ENCODE measurements around the gene KRTAP10-6.
"Not testable (repeated sequence)": the region's sequence is repeated elsewhere in the genome, so short reads cannot be mapped to it uniquely, and the experiment has no call there.

KRTAP10-6 gene

DNA sequence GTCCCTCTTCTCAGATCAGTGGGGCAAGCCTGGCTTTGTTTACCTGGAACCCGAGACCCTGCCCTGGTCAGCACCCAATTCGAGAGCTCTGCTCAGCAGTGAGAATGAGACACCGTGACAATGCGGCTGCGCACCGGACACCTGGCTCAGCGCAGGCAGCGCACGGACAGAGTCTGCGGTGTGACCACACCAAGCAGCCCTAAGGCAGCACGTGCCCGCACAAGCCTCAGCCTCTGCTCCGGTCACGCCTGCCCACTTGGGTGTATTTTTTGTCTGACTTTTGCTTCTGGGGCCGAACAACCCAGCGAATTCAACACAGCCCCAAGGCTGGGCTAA, 24.3 kb upstream of the KRTAP10-6 start:
- no peak for FAIRE-seq

DNA sequence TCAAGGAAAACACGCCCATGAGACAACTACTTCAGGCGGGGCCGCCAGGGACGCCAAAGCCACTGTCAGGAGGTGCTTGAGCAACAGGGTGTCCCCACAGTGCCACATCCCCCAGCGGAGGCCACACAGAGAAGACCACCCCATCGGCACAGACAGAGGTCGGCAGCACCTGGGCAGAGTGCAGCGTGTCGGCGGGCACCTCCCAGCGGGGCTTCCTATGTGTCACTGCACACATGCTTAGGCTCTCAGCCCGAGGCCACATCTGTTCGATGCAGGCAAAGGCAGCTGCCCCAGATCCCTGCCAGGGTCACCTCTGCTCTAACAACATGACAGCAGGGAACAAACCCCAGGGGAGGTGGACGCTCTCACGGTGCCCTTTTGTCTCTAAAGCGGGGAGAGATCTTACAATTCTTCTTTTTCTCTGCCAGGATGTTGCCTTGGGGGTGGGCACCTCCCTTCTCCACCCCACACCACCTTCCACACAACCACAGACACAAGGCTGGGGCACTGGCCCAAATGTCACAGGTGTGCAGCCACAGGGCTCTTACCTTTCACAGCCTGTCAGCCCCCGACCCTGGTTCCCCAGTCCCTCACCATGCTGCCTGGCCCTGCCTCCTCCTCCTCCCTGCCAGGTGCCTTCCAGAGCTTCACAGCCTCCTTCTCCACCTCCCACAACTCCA, 23.7 kb upstream of the KRTAP10-6 start:
- no peak for FAIRE-seq

GRCh38 chr21:44615466-44615865, 23.2 kb upstream of the KRTAP10-6 start:
- FAIRE-seq = no peak

- FAIRE-seq = no peak
Measured at GRCh38 chr21:44614961-44615391, 22.7 kb upstream of the KRTAP10-6 start.

DNA sequence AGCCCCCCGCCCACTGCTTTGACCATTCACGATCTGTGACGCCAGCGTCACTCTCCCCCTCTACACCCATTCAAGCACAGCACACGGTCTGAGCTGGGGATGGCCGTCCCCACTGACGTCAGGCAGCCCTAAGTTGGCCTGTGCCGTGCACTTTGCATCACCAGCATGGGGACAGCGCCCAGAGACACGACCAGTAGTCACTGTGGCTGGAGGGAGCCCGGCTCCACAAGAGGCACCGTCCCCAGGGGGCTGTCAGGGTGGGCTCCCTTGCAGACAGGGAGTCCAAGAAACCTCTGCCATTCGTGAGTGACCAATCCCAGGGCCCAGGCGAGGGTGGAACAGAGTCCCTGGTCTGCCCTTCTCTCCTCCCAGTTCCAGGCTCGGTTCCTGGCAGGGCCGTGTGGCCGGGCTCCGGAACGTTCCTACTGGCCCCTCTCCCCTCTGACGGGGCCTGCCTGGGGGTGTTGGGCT, 21.9 kb upstream of the KRTAP10-6 start:
- FAIRE-seq = no peak

- FAIRE-seq = no peak
Measured at GRCh38 chr21:44613386-44614155, 21.3 kb upstream of the KRTAP10-6 start.

DNA sequence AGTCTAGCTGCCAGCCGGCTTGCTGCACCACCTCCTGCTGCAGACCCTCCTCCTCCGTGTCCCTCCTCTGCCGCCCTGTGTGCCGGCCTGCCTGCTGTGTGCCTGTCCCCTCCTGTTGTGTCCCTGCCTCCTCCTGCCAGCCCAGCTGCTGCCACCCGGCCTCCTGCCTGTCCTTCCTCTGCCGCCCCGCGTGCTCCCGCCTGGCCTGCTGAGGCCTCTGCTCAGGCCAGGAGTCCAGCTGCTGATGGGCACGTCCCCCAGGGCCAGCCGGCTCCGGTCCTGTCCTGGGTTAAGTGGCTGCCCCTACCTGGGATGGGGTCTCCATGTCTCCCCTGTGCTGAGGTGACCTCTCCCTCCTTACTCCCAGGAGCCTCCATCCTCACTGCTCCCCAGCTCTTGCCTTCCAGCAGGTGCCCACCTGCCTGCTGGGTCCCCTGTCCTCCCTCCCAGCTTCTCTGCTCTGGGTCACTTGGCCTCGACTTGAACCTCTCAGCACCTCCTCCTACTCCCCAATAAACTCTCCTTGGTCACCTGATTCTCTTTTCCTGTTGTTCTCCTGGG, 20.4 kb upstream of the KRTAP10-6 start:
- no peak for FAIRE-seq

DNA sequence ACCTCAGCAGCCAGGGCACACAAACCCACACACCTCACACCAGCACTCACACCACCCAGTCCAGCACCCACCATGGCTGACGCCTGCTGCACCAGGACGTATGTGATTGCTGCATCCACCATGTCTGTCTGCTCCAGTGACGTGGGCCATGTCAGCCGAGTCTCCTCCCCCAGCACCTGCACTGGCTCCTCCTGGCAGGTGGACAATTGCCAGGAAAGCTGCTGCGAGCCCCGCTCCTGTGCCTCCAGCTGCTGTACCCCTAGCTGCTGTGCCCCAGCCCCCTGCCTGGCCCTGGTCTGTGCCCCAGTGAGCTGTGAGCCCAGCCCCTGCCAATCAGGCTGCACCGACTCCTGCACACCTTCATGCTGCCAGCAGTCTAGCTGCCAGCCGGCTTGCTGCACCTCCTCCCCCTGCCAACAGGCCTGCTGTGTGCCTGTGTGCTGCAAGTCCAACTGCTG, 19.8 kb upstream of the KRTAP10-6 start, which contains the start of gene KRTAP10-8:
Gene KRTAP10-8, plus strand, starts transcription at position 51 of the 458 bp plus-strand sequence. Its CDS starts 22 bp downstream, at position 73.
- FAIRE-seq = no peak

GRCh38 chr21:44611551-44611950, 19.2 kb upstream of the KRTAP10-6 start:
- no peak for FAIRE-seq

GRCh38 chr21:44610157-44610843, 18.0 kb upstream of the KRTAP10-6 start:
- not testable (repeated sequence) for FAIRE-seq

- FAIRE-seq = no peak
Measured at GRCh38 chr21:44609193-44609592, 16.9 kb upstream of the KRTAP10-6 start.

GRCh38 chr21:44606495-44606894, 14.2 kb upstream of the KRTAP10-6 start:
- no peak for FAIRE-seq

DNA sequence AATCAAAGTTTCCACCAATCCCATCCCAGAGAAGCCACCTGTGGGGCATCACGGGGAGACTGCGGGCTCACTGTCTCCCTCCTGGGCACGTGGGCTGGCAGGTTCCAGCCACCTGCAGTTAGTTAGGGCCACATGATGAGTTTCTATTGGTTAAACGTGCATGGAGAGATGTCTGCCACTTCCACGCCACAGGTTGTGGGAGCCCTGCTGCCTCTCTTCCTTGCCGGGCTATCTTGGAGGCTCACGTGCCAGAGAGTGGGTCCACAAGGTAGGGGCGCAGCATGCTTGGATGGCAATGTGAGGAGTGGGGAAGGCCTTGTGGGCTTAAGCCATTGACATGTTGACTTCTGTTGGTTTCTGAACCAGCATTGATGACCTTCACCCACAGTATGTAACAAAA, 11.6 kb upstream of the KRTAP10-6 start:
- FAIRE-seq = no peak

DNA sequence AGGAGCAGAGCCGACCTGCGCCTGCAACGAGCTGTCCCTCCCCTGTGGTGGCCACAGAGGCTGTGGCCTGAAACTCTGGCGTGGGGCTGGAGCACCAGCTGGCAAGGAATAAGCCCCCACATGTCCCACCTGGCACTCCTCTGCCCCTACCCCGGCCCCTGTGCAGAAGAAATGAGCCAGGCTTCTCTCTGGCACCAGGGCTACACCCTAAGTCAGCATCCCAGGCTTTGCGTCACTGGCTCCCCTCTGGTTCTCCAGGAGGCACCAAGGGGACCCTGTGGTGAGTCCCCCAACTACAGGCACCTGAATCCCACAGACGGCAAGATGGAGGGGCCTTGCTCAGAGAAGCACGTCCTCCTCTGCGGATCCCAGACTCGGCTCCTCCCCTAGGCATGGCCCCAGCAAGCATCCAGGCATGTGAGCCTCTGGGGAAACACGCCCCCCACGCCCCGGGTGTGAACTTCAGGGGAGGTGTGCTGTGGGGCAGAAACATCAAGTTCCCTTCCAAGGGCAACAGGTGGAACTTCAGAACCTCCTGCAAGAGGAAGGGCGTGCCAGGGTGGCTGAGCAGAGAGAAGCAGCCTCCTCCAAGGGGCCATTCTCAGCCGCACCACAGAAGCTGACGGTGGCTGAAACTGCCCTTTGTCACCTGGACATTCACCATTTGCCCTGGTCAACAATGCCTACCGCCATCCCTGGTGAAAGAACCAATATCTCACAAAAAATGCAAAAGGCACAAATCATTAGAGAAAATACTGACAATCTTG, 11.0 kb upstream of the KRTAP10-6 start:
- no peak for FAIRE-seq

DNA sequence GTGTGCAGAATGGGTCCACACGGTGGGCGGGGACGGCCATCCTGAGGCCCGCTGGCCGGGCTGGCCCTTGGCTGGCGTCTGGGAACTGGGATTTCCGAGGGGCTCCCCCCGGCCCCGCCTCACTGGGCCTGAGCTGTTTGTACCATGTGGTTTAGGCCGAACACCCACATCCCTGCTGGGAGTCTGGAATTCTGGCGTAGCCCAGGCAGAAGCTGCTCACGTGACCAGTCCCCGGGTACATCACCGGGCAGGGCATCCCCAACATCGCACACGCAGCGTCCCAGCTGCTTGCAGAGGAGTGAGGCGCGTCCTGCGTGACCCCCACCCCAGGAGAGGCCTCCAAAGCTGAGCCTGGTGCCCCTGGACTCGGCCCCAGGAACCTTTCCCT, 10.2 kb upstream of the KRTAP10-6 start:
- FAIRE-seq = no peak

- FAIRE-seq = no peak
Measured at GRCh38 chr21:44601596-44602462, 9.5 kb upstream of the KRTAP10-6 start.

DNA sequence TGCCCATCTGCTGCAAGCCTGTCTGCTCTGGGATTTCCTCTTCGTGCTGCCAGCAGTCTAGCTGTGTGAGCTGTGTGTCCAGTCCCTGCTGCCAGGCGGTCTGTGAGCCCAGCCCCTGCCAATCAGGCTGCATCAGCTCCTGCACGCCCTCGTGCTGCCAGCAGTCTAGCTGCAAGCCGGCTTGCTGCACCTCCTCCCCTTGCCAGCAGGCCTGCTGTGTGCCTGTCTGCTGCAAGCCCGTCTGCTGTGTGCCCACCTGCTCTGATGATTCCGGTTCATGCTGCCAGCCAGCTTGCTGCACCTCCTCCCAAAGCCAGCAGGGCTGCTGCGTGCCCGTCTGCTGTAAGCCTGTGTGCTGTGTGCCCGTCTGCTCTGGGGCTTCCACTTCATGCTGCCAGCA, 8.8 kb upstream of the KRTAP10-6 start:
- FAIRE-seq = not testable (repeated sequence)

DNA sequence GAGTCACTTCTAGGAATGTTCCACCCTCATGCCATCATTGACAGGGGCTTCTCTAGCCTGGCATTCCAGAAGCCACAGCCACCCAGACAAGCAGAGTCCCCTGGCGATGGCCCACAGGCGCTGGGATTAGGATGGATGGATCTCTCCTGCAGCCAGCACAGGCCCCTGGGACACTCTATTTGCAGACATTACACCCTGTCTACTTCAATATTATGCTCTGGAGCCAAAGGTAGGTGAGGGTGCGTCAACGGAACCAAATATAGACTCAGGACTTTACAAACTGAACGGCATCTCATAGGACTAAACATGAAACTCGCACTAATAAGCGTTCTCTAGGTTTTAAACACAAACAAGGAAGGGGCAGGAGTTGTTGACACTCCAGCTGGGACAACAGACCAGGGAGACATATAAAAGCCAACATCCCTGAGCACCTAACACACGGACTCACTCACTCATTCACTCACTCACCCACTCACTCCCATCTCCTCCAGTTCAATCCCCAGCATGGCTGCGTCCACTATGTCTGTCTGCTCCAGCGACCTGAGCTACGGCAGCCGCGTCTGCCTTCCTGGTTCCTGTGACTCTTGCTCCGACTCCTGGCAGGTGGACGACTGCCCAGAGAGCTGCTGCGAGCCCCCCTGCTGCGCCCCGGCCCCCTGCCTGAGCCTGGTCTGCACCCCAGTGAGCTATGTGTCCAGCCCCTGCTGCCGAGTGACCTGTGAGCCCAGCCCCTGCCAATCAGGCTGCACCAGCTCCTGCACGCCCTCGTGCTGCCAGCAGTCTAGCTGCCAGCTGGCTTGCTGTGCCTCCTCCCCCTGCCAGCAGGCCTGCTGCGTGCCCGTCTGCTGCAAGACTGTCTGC, 8.0 kb upstream of the KRTAP10-6 start, which contains the start of gene KRTAP10-7:
Gene KRTAP10-7, plus strand, starts transcription at position 480 of the 861 bp plus-strand sequence. Its CDS starts 25 bp downstream, at position 505.
- not testable (repeated sequence) for FAIRE-seq

DNA sequence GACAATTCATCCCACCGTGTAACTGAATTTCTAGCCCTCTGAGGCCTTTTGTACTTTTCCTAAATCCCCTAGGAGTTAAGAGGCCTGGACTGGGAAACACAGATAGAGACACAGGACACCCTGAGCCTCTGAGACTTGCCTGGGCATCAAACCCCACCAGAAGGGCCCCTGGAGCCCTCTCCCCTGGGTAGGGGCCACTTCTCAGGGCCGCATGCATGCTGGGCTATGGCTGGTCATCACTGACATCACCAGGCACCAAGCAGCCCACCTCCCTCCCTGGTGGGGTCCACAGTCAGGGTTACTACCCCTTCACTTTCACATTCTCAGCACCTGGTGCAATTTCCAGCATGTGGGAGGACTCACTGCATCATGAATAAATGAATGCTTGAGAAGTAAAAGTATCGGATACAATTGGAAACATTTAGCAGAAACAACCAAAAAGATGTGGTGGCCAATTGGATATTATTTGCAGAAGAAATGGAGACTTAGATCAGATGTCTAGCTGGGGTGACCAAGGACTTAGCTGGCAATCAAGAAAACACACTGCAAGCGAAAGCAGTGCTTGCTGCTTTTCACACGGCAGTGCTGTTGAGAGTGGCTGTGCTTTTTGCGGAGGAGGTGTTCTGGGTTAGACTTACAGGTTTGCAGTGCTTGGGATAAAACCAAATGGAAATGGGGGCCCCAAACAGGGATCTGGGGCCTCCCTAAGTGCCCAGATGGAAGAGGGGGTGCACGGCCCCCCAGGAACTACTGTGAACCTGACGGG, 7.1 kb upstream of the KRTAP10-6 start:
- FAIRE-seq = no peak
